NCI-H82 treated with DMSO at 0.1 percent for 48 hours (cell line): ENCODE data around the gene ATXN10.

ENCODE experiments used
- DNase-seq: peaks from one replicate; lab custom pipeline; 2025; ENCODE audit not compliant: unreplicated experiment; lab: John Stamatoyannopoulos, UW

Gene ATXN10

DNA sequence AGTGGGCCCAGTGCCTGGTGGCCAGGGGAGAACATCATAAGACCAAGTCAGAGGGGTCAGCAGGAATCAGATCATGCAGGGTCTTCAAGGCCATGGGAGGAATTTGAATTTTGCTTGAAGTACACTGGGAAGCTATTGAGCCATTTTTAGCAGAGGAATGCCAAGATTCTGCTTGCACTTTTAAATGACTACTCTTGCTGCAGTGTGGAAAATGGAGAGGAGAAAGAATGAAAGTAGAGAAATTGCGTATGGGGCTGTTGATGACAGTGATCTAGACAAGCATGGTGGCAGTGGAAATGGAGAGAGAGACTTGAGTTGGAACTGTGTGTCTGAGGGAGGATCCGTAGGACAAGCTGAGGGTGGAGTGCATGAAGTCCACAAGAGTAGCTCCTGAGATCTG lies 177.3 kb downstream of the ATXN10 start:
- no peak for DNase-seq

DNA sequence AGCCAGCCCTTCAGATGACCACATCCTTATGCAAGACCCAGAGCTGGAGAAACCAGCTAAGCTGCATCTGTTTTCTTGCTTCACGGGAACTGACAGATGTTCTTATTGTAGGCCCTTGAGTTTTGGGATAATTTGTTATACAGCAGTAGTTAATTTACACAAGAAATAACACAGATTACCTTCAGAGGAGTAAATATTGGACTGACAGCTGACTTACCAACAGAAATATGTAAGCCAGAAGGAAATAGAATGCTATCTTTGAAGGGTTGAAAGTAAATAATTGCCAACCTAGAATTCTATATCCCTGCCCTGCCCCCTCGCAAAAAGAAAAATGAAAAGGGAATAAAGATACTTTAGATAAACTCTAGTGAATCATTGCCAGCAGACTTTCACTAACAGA lies 181.2 kb downstream of the ATXN10 start:
- no peak for DNase-seq

DNA sequence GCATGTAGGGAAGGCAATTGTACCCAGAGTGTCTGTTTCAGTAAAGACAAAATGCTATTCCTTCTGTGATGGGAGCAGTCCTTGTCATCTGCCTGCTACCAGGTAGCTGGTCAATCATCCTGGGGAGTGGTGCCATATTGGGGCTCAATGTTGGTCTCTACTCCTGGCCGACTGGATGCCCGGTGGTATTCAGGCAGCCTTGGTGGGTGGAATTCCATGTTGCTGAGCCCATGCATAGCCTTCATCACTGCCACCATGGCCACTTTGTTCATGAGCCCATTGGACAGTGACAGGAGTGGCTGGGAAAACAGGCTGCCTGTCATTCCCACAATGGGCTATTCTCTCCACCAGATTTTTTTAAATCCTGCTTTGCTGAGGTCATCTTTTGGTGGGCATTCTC lies 184.3 kb downstream of the ATXN10 start:
- DNase-seq = no peak

DNA sequence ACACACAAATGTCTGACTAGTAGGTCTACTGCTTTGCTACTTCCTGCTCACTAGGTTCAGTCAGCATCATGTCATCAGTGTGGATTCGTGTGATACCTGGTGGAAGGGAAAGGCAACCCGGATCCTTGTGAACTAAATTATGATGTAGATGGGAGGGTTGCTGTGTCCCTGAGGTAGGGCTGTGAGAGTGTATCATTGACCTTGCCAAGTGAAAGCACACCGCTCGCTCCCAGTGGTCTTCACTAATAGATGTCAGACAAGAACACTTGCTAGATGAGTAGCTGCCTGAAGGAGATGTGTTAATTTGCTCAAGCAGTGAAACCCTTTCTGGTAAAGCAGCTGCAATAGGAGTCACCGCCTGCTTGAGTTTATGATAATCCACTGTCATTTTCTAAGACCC lies 185.9 kb downstream of the ATXN10 start:
- DNase-seq = no peak

DNA sequence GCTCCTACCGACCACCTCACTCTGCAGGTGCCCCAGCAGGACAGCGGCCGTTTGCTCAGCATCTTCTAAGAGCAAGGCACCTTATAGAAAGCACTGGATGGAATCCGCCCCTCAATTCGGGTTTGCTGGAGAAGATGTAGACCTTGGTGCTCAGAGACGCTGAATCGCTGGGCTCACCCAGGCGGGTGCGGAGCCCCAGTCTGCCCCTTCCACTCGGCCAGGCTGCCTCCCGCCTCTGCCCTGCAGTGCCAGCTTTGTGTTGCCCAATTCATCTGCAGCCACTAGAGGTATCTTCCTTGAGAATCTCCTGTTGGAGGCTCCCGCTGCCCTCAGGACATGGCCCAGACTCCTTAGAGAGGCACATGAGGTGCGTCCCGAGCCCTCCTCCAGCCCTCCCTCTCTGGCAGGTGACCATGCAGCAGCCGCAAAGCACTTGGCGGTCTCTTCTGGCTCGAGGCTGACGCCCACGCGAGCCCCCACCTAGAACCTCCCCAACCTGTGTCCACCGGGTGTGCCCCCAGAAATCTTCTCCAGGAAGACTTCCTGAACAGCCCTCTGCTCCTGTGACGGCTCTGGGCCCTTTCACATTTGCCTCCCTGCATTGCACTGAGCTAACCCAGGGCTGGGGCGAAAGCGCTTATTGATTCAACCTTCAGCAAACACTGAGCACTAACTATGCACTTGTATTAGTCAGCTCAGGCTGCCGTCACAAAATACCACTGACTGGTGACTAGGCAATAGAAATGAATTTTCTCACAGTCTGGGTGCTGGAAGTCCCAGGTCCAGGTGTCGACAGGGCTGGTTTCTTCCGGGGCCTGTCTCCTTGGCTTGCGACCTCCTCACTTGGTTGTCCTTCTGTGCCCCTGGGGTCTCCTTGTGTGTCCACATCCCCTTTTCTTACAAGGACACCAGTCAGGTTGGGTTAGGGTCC lies 187.9 kb downstream of the ATXN10 start:
- no peak for DNase-seq

DNA sequence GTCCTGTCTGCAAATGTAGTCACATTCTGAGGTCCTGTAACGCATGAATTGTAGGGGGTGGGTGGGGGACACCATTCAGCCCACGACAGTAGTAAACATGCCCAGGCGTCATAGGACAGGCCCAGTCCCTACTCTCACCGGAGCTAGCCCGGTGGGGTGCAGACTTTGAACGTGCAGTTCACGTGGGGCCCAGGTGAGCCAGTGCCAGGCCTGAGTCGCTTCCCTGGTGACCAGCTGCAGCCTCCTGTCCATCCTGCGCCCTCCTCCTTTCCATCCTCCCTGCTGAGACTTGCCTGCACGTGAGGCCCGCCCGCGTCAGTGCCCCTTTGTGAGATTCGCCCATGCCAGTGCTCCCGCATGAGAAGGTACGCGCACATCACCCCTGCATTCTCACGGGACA lies 188.6 kb downstream of the ATXN10 start:
- DNase-seq = no peak

DNA sequence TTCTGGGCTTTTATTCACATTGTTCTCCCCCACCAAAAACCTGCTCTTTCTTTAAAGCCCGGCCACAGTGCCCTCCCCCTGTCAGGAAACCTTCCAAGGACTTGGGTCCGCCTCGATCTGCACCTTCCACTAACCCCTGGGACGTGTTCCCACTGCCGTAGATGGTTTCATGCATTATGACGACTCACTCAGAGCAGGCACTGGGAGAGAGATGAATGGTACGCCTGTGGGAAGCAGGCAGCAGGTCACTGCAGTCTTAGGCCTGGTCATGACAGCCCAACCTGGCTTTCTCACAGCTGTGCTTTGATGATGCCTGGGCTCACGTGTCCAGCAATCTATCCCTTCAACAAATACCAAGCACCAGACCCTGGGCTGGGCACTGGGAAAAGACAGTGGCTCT lies 189.6 kb downstream of the ATXN10 start:
- DNase-seq = no peak

DNA sequence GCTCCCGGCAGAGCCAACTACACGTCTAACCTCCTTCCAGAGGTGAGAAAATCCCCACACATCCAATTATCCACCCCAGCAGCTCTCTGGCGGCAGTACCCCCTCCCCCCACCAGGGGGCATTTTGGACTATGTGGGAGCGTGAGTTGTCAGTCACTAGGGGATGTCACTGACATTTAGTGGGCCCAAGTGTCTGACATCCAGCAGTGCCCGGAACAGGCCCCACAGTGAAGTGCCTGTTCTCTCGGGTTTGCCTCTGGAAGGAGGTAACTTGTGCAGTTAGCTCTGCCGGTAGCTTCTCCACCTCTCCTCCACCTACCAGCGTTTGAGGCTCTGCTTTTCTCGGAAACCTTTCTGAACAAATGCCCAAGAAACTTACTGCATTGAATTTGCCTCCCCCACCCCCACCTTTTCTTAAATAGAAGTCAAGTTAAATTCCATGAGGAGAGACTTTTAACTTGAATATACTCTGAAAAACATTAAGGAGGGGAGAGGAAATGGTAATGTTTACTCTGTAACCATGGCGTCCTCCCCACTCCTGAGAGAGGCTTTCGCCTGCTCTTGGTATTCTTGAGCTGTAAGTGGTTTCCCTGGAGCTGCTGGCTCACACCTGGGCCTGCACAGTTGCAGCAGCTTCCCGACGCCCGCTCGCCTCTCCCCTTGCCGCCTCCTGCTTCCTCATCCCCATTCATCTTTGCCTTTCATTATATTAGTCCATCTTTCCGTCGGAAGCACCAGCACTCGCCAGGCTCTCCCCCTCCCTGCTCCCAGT lies 192.5 kb downstream of the ATXN10 start:
- peak; percentile 46 for DNase-seq

DNA sequence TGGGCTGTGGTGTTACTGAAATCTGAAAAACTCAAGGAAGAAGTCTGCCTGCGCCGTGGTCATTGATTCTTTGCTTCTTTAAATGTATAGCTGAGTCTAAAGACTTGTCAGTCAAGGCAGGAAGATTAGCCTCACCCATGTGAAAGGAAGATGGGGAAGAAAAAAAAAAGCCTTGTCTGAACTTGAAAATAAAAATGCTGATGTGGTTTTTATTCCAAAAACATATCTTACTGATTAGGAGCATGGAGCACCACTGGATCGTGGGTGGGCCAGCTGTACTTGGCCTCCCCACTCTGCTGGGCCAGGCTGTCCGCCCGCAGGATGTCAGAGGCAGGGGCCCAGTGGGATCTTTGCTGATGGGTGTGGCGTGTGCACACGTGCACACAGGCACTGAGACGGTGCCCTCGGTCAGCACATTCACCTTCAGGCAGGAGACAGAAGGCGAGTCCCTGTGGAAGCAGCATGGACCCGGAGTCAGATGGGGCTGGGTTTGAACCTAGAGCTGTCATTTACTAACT lies 193.4 kb downstream of the ATXN10 start:
- DNase-seq = no peak

DNA sequence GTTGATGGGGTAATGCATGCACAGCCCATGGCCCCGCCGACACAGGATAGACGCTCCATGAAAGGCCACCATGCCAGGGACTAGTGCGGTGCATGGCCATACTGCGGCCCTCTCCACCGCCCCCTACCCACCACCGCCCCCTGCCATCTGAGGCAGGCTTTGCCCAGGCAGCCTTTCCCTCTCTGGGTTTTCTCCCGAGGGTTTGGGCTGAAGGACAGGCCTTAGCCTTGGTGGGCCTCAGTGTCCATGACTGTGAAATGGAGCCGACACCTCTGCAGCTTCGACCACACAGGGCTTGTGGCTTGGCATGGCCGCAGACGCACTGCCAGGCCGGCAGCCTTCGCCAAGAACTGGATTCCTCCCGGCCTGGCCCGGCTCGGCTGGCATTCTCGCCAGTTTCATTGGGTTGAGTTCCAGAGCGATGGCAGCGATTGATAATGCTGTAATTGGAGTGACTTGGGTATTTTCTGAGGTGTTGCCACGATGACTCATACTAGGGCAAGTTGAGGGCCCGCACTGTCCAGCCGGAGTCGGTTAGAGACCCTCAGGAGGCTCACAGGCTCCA lies 194.0 kb downstream of the ATXN10 start:
- DNase-seq = no peak

DNA sequence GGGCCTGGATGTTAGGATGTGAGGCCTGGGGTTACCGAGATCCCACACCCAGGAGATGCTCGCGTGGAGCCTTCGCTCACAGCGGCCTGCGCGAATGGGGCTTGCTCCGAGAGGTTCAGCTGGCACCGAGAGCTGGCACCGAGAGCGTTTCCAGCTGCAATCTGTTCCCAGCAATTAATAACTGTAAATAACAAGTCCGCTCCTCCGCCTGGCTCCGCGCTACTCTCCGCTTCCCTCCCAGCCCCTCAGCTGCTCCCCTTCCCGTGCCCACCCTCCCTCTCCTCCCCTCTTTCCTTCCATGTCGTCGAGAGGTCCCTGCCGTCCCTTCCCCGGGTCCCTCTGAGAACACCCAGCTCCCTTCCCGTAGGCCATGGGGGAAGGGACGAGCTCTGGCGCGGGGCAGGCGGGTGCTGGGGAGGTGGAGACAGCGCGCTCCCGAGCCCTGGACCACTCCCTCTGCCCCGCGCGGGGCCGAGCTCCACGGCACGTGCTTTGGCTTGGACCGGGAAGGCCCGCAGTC lies 194.6 kb downstream of the ATXN10 start:
- DNase-seq = no peak

DNA sequence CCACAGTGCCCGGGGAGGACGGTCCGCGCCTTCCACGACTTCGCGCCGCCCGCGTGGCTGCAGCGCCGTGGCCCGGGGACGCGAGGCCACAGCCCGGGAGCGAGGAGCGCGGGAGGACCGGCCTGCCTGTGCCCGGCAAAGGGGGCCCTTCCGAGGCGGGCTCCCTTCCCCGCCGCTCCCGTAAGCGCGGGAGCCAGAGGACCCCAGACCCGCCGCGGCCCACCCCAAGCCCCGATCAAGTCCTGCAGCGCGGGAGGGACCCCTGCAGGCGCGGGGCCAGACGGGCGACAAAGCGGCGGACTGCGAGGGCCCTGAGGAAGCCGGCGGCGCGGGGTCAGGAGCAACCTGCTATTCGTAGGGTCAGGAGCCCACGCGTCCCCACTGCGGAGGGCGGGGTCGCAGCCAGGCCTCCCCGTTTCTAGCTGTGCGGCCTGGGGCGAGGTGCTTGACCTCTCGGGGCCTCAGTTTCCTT lies 195.0 kb downstream of the ATXN10 start:
- DNase-seq = no peak

DNA sequence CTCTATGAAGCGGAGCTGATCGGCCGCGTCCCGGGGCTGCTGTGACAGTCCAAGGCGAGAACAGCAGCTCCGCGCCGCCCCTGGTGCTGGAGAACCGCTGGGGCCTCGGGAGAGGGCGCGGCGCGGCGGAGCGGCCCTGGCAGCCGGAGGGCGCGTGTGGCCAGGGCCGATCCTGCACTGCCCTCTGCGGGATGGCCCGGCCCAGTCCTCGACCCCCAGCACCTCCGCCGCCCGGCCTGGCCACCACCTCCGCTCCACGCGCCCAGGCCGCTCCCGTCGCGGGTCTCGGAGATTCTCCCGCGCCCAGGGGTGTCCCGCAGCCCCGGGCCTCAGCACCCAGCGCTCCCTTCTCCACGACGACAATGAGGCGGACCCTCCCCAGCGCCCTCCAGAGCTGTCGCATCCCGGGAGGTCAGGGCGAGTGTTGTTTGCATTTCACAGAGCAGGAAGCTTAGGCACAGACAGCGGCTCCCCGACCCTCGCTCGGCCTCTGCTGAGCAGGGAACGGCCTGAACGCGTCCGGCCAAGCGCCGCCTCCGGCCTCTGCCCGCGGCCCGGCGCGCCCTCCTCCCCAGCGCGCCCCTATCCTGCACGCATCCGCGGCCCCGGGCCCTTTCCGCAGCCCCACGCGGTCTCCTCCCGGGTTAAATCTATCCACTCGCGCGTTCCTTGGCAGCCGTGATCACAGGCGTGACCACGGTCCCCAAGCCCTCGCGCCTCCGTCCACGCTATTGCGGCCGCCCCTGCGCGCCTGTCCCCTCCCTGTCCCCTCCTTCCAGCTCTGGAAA lies 195.7 kb downstream of the ATXN10 start:
- DNase-seq = no peak

DNA sequence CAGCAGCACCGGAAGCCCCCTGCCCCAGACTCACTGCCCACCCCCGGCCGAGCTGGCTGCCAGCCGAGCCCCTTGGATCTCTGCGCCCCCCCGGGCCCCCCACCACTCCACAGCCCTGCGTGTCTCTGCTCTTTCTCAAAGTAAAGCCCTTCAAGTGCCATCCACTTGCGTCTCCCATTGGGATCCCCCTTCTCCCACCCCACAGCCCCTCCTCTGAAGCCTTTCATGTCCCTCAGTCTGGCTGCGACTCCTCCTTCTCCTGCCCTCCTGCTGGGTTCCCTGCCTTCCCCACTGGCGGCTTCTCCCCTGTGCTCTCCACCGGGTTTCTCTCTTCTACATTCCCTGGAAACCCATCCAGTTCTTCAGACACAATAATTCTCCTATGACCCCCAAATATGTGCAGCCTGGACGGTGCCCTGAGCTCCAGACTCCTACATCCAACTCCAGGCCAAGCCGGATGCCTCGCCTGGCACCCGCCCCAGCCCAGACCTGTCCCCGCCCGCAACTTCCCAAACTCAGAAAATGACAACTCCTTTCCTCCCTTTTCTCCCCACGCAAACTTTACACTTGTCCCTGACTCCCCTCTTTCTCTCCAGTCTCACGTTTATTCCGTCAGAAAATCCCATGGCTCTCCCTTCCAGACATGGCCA lies 196.4 kb downstream of the ATXN10 start:
- DNase-seq = no peak

DNA sequence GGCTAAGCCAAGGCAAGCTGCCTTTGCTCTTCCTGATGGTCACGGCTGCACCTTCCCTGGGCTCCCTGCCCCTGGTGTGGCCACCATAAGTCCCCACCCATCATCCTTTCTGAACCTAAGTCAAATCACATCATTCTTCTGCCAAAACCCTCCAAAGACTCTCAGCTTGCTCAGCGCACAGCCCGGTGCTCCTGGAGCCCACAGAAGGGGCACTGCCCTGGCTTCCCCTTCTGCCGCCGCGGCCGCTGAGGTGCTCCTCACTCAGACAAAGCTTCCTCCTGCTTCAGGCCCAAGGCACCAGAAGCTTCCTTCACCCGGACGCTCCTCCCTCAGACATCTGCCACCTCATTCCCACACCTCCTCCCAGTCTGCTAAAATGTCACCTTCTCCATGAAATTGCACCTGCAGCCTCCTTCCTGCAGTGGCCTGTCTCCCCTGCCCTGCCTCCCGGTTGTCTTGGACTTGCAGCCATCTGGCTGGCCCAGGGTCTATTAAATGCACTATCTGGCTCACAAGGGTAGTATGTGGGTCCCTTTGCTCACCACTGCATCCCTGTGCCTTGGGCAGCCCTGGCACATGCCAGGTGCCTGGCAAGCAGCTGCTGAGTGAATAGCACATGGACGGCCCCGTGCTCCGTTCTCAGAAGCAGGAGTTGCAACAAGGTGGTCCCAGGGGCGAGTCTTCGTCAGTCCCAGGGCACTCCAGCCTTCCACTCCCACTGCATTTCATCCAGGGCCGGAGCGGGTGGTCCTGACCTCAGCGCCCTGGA lies 197.1 kb downstream of the ATXN10 start:
- no peak for DNase-seq

DNA sequence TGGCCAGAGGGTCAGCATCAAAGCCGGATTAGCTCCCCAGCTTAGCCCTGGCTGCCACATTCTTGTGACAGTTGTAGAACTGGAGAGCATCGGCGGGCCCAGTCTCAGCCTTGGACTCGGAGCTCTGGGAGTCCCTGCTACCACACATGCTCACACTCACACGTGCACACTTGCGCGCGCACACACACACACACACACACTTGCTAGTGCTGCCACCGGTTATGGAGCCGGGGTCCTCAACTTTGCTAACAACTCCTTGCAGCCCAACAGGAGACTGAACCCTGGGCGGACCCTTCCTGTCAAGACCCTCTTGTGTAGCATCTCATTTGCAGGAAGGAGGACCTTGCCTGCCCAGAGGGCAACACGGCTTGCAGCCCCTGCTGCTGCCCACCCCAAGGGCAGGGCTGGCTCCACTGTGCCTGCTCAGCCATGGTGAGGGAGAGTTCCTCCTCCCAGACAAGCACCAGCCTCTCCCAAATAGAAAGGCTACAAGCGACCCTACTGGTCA lies 197.8 kb downstream of the ATXN10 start:
- no peak for DNase-seq

DNA sequence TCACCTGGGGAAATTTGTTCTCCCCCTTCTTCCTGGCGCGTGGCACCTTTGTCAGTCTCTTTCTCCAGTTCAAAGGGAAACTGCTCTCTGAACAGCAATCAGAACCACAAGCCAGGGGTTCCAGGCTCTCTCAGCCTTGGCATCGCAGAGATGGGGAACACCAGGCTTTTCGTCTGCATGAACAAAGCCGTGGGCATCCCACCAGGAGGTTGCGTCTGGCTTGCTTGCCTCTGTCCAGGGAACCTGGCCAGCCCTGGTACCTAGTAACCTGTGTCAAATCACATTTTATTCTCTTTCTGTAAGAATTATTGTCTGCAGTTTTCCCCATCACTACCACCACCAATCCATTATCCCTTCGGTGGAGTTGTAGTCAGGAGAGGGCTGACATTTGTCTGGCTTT lies 198.4 kb downstream of the ATXN10 start:
- no peak for DNase-seq

DNA sequence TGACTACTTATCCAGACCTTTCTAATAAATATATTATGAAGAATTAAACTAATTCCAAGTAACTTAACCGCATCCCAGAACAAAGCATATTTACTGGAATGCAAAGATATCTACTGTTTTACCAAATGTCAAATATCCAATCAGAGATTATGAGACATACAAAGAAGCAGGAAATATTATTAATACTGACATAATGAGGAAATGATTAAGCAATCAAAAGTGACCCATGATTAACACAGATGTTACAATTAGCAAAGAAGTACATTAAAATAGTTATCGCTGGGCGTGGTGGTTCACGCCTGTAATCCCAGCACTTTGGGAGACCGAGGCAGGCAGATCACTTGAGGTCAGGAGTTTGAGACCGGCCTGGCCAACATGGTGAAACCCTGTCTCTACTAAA lies 200.1 kb downstream of the ATXN10 start:
- DNase-seq = no peak

DNA sequence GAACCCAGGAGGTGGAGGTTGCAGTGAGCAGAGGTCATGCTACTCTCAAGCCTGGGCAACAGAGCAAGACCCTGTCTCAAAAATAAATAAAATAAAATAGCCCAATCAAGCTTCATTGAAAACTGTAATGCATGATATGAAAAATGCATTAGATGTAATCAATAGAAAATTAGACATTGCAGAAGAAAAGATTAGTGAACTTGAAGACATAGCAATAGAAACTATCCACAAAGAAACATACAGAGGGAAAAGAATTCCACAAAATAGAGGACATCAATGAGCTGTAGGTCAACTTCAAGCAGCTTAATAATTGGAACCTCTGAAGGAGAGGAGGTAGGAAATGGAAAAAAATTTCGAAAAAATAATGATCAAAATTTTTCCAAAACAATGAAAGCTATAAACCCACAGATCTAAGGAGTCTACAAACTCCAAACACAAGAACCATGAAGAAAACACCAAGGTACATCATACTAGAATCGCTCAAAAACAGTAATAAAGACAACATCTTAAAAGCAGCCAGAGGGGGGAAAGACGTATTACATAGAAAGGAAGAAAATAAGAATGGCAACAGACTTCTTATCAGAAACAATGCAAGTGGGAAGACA lies 201.1 kb downstream of the ATXN10 start:
- no peak for DNase-seq
